ENCODE measurements around the gene HLA-DQB2.

GRCh38 chr6:32716396-32716795 lies 46.9 kb downstream of the HLA-DQB2 start:
- TF ChIP-seq CTCF (IDR thresholded peaks at IDR 0.05) (peak; percentile 18; the same call in 1 of the 2 replicates), ZFX (IDR thresholded peaks at IDR 0.05; ENCODE audit: borderline replicate concordance) (no peak)
